Activated effector memory CD4-positive, alpha-beta T cell treated with Interleukin-2 at 50 U/mL for 16 hours (primary cell): ENCODE data around the gene TMEM192.
"Not testable (repeated sequence)": the region's sequence is repeated elsewhere in the genome, so short reads cannot be mapped to it uniquely, and the experiment has no call there.

Experiments used
- DNase-seq: peaks from one replicate; pipeline ENCODE4 v3.0.0-alpha.2; 2020

TMEM192 gene

GRCh38 chr4:165112368-165113121 is at the start of gene TMEM192:
TMEM192 (minus strand) TSS chr4:165112860; CDS start chr4:165112773, 87 bp downstream.
- DNase-seq, result peak; percentile 90

- DNase-seq, result no peak
These were observed 46.1 kb upstream of the TMEM192 start for GRCh38 chr4:165158762-165159161.

- no peak for DNase-seq
These were observed 44.2 kb upstream of the TMEM192 start for GRCh38 chr4:165156906-165157305.

GRCh38 chr4:165154482-165154881 is 41.8 kb upstream of the TMEM192 start:
- no peak for DNase-seq

GRCh38 chr4:165152527-165152926 is 39.9 kb upstream of the TMEM192 start:
- no peak for DNase-seq

GRCh38 chr4:165151734-165152133 is 39.1 kb upstream of the TMEM192 start:
- DNase-seq, result no peak

GRCh38 chr4:165150545-165150944 is 37.9 kb upstream of the TMEM192 start:
- DNase-seq, result no peak

GRCh38 chr4:165138843-165139242 is 26.2 kb upstream of the TMEM192 start:
- DNase-seq, result no peak

GRCh38 chr4:165137205-165137604 is 24.5 kb upstream of the TMEM192 start:
- no peak for DNase-seq

GRCh38 chr4:165136529-165136928 is 23.9 kb upstream of the TMEM192 start:
- DNase-seq, result no peak

- no peak for DNase-seq
These were observed 20.5 kb upstream of the TMEM192 start for GRCh38 chr4:165133150-165133549.

- DNase-seq, result peak; percentile 57
These were observed 18.7 kb upstream of the TMEM192 start for GRCh38 chr4:165131247-165131832.

- DNase-seq, result no peak
These were observed 17.3 kb upstream of the TMEM192 start for GRCh38 chr4:165129924-165130323.

- DNase-seq, result not testable (repeated sequence)
These were observed 13.3 kb upstream of the TMEM192 start for GRCh38 chr4:165125869-165126499.

- DNase-seq, result no peak
These were observed 11.8 kb upstream of the TMEM192 start for GRCh38 chr4:165124488-165124887.

- no peak for DNase-seq
These were observed 5.7 kb upstream of the TMEM192 start for GRCh38 chr4:165118256-165118909.

GRCh38 chr4:165115301-165115700 is 2.6 kb upstream of the TMEM192 start:
- DNase-seq, result no peak

GRCh38 chr4:165111906-165112367 is 723 bp downstream of the TMEM192 start:
- no peak for DNase-seq

- no peak for DNase-seq
These were observed 6.1 kb downstream of the TMEM192 start for GRCh38 chr4:165106518-165106917.

- DNase-seq, result no peak
These were observed 11.0 kb downstream of the TMEM192 start for GRCh38 chr4:165101641-165102040.

GRCh38 chr4:165096776-165097175 is 15.9 kb downstream of the TMEM192 start:
- no peak for DNase-seq

- DNase-seq, result no peak
These were observed 17.4 kb downstream of the TMEM192 start for GRCh38 chr4:165095291-165095690.

GRCh38 chr4:165094873-165095272 is 17.8 kb downstream of the TMEM192 start:
- DNase-seq, result no peak
